Vagina (tissue), 2 donors: ENCODE data around the gene EP400.

Experiments used
- POLR2A ChIP-seq, 2 donors: fragments of 450-650 bp; IDR thresholded peaks; one replicate each; pipeline ENCODE4 v1.6.1; 2017; ENCODE audit warnings: antibody characterized with exemption in 2 of 2, mild to moderate bottlenecking in 2 of 2, moderate library complexity in 2 of 2
- POLR2AphosphoS5 ChIP-seq, 2 donors: sonication (generic); formaldehyde crosslinking; IDR thresholded peaks; one replicate each; pipeline ENCODE4 v1.9.0; 2017; ENCODE audit warnings: antibody characterized with exemption in 2 of 2, mild to moderate bottlenecking in 2 of 2, low read depth in 1 of 2; ENCODE audit not compliant: insufficient read depth in 1 of 2
- TF ChIP-seq, protein P1 (sequence below), 3 experiments: fragments of 450-650 bp in 2 of 3; fragments of 200-600 bp in 1 of 3; sonication (generic) in 1 of 3; IDR thresholded peaks; one replicate each; pipeline ENCODE4 v1.5.1; 2017 to 2019; ENCODE audit warnings: antibody characterized with exemption in 3 of 3, mild to moderate bottlenecking in 2 of 3, moderate library complexity in 2 of 3

DNA sequence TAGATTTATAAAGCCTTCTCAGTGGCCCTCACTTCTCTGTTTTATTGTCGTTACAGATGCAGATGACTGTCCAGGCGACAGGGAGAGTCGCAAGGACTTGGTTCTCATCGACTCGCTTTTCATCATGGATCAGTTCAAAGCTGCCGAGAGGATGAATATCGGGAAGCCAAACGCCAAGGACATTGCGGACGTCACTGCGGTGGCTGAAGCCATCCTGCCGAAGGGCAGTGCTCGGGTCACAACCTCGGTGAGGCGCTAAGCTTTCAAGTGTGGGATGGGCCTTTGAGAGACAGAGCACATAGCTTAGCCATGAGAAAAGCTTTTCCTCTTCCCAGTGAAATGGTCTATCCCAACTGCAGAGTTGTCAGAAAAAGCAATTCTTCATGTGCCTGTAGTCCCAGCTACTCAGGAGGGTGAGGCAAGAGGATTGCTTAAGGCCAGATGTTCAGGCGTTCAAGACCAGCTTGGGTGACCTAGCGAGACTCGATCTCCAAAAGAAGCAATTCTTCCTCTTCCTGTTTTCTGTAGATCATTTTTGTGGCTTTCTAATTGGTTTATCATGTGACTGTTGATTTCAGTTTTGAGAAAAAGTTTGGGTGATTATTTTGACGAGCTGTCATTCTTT is 56.4 kb downstream of the EP400 start:
- TF ChIP-seq, protein P1, sequence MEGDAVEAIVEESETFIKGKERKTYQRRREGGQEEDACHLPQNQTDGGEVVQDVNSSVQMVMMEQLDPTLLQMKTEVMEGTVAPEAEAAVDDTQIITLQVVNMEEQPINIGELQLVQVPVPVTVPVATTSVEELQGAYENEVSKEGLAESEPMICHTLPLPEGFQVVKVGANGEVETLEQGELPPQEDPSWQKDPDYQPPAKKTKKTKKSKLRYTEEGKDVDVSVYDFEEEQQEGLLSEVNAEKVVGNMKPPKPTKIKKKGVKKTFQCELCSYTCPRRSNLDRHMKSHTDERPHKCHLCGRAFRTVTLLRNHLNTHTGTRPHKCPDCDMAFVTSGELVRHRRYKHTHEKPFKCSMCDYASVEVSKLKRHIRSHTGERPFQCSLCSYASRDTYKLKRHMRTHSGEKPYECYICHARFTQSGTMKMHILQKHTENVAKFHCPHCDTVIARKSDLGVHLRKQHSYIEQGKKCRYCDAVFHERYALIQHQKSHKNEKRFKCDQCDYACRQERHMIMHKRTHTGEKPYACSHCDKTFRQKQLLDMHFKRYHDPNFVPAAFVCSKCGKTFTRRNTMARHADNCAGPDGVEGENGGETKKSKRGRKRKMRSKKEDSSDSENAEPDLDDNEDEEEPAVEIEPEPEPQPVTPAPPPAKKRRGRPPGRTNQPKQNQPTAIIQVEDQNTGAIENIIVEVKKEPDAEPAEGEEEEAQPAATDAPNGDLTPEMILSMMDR (IDR thresholded peaks at IDR 0.05) = no peak
- TF ChIP-seq POLR2A (IDR thresholded peaks at IDR 0.05) = no peak
- no peak for TF ChIP-seq POLR2AphosphoS5 (IDR thresholded peaks at IDR 0.05; ENCODE audit: insufficient read depth in 1 of 2, low read depth in 1 of 2)
